Activated CD4-positive, CD25-positive, alpha-beta regulatory T cell treated with anti-CD3 and anti-CD28 coated beads, Interleukin-2, amount 50 U/mL, for 16 hours (primary cell): ENCODE results near the gene SPATS2L.

Experiments used
- DNase-seq: peaks from one replicate; pipeline ENCODE4 v3.0.0-alpha.2; 2020; ENCODE audit warnings: low read depth, low spot score

Gene SPATS2L

GRCh38 chr2:200466425-200467418 lies 160.2 kb downstream of the SPATS2L start:
- no peak for DNase-seq

GRCh38 chr2:200467806-200468681 lies 161.6 kb downstream of the SPATS2L start:
- no peak for DNase-seq

- no peak for DNase-seq
Observed at GRCh38 chr2:200469708-200470211, 163.3 kb downstream of the SPATS2L start.

- no peak for DNase-seq
Observed at GRCh38 chr2:200470230-200470629, 163.7 kb downstream of the SPATS2L start.

GRCh38 chr2:200471324-200471848 lies 164.9 kb downstream of the SPATS2L start:
- no peak for DNase-seq

GRCh38 chr2:200471928-200472645 lies 165.6 kb downstream of the SPATS2L start:
- no peak for DNase-seq

GRCh38 chr2:200472853-200473464 lies 166.5 kb downstream of the SPATS2L start:
- DNase-seq, result no peak

- DNase-seq, result no peak
Observed at GRCh38 chr2:200475795-200476194, 169.3 kb downstream of the SPATS2L start.

GRCh38 chr2:200476836-200477235 lies 170.3 kb downstream of the SPATS2L start:
- no peak for DNase-seq

- DNase-seq, result no peak
Observed at GRCh38 chr2:200477667-200478131, 171.2 kb downstream of the SPATS2L start.

- no peak for DNase-seq
Observed at GRCh38 chr2:200479692-200480265, 173.3 kb downstream of the SPATS2L start.

- DNase-seq, result no peak
Observed at GRCh38 chr2:200482194-200482593, 175.7 kb downstream of the SPATS2L start.

- DNase-seq, result no peak
Observed at GRCh38 chr2:200483729-200484198, 177.3 kb downstream of the SPATS2L start.

GRCh38 chr2:200484934-200485333 lies 178.4 kb downstream of the SPATS2L start:
- no peak for DNase-seq

- no peak for DNase-seq
Observed at GRCh38 chr2:200486529-200486928, 180.0 kb downstream of the SPATS2L start.

GRCh38 chr2:200488169-200488568 lies 181.7 kb downstream of the SPATS2L start:
- no peak for DNase-seq

GRCh38 chr2:200490001-200490400 lies 183.5 kb downstream of the SPATS2L start:
- no peak for DNase-seq

- no peak for DNase-seq
Observed at GRCh38 chr2:200492656-200493055, 186.2 kb downstream of the SPATS2L start.

- no peak for DNase-seq
Observed at GRCh38 chr2:200494048-200494447, 187.6 kb downstream of the SPATS2L start.

- no peak for DNase-seq
Observed at GRCh38 chr2:200496696-200497095, 190.2 kb downstream of the SPATS2L start.
